ENCODE data around the gene GLI1.

Gene GLI1

DNA sequence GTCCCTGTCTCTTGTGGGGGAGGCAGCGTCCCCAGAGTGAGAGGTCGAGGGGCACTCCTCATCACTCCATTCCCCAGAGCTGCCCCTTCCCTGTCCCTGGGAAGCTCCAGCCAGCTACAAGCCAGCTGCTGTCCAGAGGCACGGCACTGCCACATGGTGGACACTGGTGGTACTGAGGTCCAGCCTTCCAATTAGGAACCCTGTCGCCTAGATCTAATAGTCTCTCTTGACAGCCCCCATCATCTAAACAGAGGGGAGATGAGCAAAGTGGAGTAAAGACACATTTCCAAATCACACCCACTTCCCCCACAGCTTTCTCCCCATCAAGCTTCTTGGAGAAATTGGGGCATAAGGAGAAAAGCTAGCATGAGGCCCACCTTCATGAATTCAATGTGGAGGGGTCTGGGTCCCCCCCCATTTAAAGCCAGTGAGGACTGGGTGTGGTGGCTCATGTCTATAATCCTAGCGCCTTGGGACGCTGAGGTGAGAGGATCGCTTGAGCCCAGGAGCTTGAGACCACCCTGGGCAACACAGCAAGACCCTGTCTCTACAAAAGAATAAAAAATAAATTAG is 6.6 kb upstream of the GLI1 start:
- Histone ChIP-seq H3K36me3 (ENCODE audit: control insufficient read depth, insufficient read depth, low read length) (no peaks in the 10 kb centered on the region), H3K4me1 (ENCODE audit: control insufficient read depth, insufficient read depth, low read length) (peaks cover 20% of the 10 kb centered on the region), H3K27ac (ENCODE audit: insufficient read depth, low read depth, low read length, poor library complexity, severe bottlenecking) (no peak overlapping the region), H3K27me3 (ENCODE audit: control insufficient read depth, insufficient read depth, low read length, poor library complexity, severe bottlenecking) (no peaks in the 10 kb centered on the region), H3K4me3 (ENCODE audit: insufficient read depth, low read depth, low read length) (no peak overlapping the region), H3K9me3 (ENCODE audit: control insufficient read depth, low read length) (no peaks in the 10 kb centered on the region)
- WGBS, 2 experiments, result 39 to 44% methylated on average over 6 to 7 of the region's 7 CpGs

DNA sequence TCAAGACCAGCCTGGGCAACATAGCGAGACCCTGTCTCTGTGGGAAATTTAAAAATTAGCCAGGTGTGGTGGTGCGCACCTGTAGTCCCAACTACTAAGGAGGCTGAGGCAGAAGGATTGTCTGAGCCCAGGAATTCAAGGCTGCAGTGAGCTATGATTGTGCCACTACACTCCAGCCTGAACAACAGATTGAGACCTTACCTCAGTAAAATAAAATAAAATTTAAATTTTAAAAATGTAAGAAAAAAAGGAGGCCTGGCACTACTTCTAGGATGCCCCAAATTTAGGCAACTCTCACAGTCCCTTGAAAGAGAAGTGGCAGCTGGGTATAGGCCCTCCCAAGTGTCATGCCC is 5.4 kb upstream of the GLI1 start:
- 93 to 98% methylated on average over 2 of the region's 2 CpGs for WGBS, 2 experiments

DNA sequence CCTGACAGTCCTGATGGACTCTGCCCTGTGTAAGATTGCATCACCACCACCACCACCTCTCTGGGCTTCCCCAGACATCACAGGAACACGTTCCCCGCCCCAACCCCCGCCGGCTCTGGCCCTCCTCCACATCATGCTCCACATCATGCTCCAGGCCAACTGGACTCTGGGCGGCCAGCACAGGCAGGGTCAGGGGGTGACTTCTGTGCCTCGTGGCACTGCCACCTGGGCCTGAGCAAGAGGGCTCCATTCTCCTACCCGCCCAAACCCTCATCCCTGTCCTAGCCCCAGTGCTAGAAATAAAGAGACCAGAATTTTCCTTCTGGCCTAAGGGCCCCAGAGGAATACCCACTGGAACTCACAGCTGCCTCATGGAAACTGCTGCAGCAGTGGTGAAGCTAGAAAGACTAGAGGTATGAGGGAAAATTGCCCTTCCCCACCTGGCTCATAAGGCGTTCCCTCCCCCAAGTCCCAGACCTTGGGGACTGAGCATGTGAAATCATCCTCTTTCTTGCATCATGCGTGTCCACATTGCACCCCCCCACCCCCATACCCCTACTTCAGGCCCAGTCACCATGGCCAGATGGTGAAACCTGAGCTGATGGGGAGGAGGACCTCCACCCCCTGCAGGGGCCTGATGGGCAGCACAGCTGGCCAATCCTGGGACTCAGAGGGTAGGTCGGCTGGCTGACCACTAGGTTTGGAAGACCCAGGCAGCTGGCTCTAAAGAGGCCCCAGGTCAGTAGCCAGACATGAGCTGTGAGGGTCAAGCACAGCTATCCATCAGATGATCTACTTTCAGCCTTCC is 4.8 kb upstream of the GLI1 start, which contains the start of gene INHBE:
Gene INHBE (plus strand): TSS at position 742 of the 808 bp plus-strand sequence. CDS start 230 bp downstream, outside the sequence.
- 53 to 56% methylated on average over 10 of the region's 10 CpGs for WGBS, 2 experiments
- H3K4me1 ChIP-seq (ENCODE audit: control insufficient read depth, insufficient read depth, low read length), result peaks cover 25% of the 10 kb centered on the region
- peak within 1 kb of the TSS; percentile 93 for H3K27ac ChIP-seq (ENCODE audit: insufficient read depth, low read depth, low read length, poor library complexity, severe bottlenecking)
- H3K9me3 ChIP-seq (ENCODE audit: control insufficient read depth, low read length), result no peaks in the 10 kb centered on the region
- H3K36me3 ChIP-seq (ENCODE audit: control insufficient read depth, insufficient read depth, low read length), result no peaks in the 10 kb centered on the region
- no peaks in the 10 kb centered on the region for H3K27me3 ChIP-seq (ENCODE audit: control insufficient read depth, insufficient read depth, low read length, poor library complexity, severe bottlenecking)
- no peak within 1 kb of the TSS for H3K4me3 ChIP-seq (ENCODE audit: insufficient read depth, low read depth, low read length)

More for the DNA sequence above, 5.4 kb upstream of the GLI1 start:
- Histone ChIP-seq H3K4me3 (ENCODE audit: insufficient read depth, low read depth, low read length) (no peak overlapping the region), H3K9me3 (ENCODE audit: control insufficient read depth, low read length) (no peaks in the 10 kb centered on the region), H3K36me3 (ENCODE audit: control insufficient read depth, insufficient read depth, low read length) (no peaks in the 10 kb centered on the region), H3K27me3 (ENCODE audit: control insufficient read depth, insufficient read depth, low read length, poor library complexity, severe bottlenecking) (no peaks in the 10 kb centered on the region), H3K27ac (ENCODE audit: insufficient read depth, low read depth, low read length, poor library complexity, severe bottlenecking) (no peak overlapping the region), H3K4me1 (ENCODE audit: control insufficient read depth, insufficient read depth, low read length) (peaks cover 25% of the 10 kb centered on the region)

DNA sequence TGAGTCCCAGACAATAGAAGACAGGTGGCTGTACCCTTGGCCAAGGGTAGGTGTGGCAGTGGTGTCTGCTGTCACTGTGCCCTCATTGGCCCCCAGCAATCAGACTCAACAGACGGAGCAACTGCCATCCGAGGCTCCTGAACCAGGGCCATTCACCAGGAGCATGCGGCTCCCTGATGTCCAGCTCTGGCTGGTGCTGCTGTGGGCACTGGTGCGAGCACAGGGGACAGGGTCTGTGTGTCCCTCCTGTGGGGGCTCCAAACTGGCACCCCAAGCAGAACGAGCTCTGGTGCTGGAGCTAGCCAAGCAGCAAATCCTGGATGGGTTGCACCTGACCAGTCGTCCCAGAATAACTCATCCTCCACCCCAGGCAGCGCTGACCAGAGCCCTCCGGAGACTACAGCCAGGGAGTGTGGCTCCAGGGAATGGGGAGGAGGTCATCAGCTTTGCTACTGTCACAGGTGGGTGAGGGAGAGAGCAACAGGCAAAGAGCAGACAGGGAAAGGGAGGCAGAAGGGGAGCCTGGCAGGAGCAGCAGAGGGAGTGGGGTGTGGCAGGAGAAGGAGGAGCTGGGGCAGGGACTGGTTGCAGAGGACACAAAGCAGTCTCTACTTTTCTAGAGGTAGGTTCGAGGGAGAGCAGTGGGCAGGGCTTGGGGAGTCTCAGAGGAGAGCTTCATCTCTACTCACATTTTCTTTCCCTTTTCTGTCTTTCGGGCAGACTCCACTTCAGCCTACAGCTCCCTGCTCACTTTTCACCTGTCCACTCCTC is 4.0 kb upstream of the GLI1 start:
- Histone ChIP-seq H3K27ac (ENCODE audit: insufficient read depth, low read depth, low read length, poor library complexity, severe bottlenecking) (no peak overlapping the region), H3K9me3 (ENCODE audit: control insufficient read depth, low read length) (no peaks in the 10 kb centered on the region), H3K4me1 (ENCODE audit: control insufficient read depth, insufficient read depth, low read length) (peaks cover 29% of the 10 kb centered on the region), H3K36me3 (ENCODE audit: control insufficient read depth, insufficient read depth, low read length) (no peaks in the 10 kb centered on the region), H3K27me3 (ENCODE audit: control insufficient read depth, insufficient read depth, low read length, poor library complexity, severe bottlenecking) (peaks cover 6% of the 10 kb centered on the region), H3K4me3 (ENCODE audit: insufficient read depth, low read depth, low read length) (no peak overlapping the region)
- WGBS, 2 experiments, result 69 to 72% methylated on average over 10 of the region's 10 CpGs

DNA sequence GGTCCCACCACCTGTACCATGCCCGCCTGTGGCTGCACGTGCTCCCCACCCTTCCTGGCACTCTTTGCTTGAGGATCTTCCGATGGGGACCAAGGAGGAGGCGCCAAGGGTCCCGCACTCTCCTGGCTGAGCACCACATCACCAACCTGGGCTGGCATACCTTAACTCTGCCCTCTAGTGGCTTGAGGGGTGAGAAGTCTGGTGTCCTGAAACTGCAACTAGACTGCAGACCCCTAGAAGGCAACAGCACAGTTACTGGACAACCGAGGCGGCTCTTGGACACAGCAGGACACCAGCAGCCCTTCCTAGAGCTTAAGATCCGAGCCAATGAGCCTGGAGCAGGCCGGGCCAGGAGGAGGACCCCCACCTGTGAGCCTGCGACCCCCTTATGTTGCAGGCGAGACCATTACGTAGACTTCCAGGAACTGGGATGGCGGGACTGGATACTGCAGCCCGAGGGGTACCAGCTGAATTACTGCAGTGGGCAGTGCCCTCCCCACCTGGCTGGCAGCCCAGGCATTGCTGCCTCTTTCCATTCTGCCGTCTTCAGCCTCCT is 3.4 kb upstream of the GLI1 start:
- 52 to 53% methylated on average over 15 of the region's 15 CpGs for WGBS, 2 experiments
- H3K27me3 ChIP-seq (ENCODE audit: control insufficient read depth, insufficient read depth, low read length, poor library complexity, severe bottlenecking), result peaks cover 12% of the 10 kb centered on the region
- no peaks in the 10 kb centered on the region for H3K36me3 ChIP-seq (ENCODE audit: control insufficient read depth, insufficient read depth, low read length)
- no peak overlapping the region for H3K27ac ChIP-seq (ENCODE audit: insufficient read depth, low read depth, low read length, poor library complexity, severe bottlenecking)
- no peak overlapping the region for H3K4me3 ChIP-seq (ENCODE audit: insufficient read depth, low read depth, low read length)
- no peaks in the 10 kb centered on the region for H3K9me3 ChIP-seq (ENCODE audit: control insufficient read depth, low read length)
- H3K4me1 ChIP-seq (ENCODE audit: control insufficient read depth, insufficient read depth, low read length), result peaks cover 35% of the 10 kb centered on the region

DNA sequence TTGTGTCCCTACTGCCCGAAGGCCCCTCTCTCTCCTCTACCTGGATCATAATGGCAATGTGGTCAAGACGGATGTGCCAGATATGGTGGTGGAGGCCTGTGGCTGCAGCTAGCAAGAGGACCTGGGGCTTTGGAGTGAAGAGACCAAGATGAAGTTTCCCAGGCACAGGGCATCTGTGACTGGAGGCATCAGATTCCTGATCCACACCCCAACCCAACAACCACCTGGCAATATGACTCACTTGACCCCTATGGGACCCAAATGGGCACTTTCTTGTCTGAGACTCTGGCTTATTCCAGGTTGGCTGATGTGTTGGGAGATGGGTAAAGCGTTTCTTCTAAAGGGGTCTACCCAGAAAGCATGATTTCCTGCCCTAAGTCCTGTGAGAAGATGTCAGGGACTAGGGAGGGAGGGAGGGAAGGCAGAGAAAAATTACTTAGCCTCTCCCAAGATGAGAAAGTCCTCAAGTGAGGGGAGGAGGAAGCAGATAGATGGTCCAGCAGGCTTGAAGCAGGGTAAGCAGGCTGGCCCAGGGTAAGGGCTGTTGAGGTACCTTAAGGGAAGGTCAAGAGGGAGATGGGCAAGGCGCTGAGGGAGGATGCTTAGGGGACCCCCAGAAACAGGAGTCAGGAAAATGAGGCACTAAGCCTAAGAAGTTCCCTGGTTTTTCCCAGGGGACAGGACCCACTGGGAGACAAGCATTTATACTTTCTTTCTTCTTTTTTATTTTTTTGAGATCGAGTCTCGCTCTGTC is 2.7 kb upstream of the GLI1 start:
- H3K9me3 ChIP-seq (ENCODE audit: control insufficient read depth, low read length), result no peaks in the 10 kb centered on the region

DNA sequence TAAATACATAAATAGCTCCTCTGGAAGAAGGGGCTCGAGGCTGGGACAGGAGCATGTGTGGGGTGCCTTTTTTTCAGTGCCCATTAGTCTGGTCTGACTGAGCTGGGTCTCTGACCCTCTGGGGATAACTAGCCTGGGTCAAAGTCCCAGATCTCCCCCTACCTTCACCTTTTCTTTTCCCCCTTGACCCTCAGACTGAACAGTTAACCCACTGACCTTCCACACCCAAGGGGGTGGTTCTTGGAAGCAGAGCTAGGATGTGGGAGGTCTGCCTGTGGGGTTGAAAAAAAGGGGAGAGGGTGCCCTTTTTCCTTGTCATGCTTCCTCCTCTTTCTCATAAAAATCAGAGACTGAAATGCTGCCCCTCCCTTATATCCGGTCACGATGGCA is 925 bp upstream of the GLI1 start:
- Histone ChIP-seq H3K4me1 (ENCODE audit: control insufficient read depth, insufficient read depth, low read length) (peaks cover 36% of the 10 kb centered on the region), H3K27ac (ENCODE audit: insufficient read depth, low read depth, low read length, poor library complexity, severe bottlenecking) (no peak overlapping the region), H3K9me3 (ENCODE audit: control insufficient read depth, low read length) (no peaks in the 10 kb centered on the region), H3K4me3 (ENCODE audit: insufficient read depth, low read depth, low read length) (peak overlapping the region; percentile 48), H3K27me3 (ENCODE audit: control insufficient read depth, insufficient read depth, low read length, poor library complexity, severe bottlenecking) (peaks cover 21% of the 10 kb centered on the region), H3K36me3 (ENCODE audit: control insufficient read depth, insufficient read depth, low read length) (no peaks in the 10 kb centered on the region)
- 25 to 32% methylated on average over 3 of the region's 3 CpGs for WGBS, 2 experiments

More for the DNA sequence above, 2.7 kb upstream of the GLI1 start:
- Histone ChIP-seq H3K27me3 (ENCODE audit: control insufficient read depth, insufficient read depth, low read length, poor library complexity, severe bottlenecking) (peaks cover 19% of the 10 kb centered on the region), H3K4me1 (ENCODE audit: control insufficient read depth, insufficient read depth, low read length) (peaks cover 42% of the 10 kb centered on the region), H3K4me3 (ENCODE audit: insufficient read depth, low read depth, low read length) (no peak overlapping the region), H3K27ac (ENCODE audit: insufficient read depth, low read depth, low read length, poor library complexity, severe bottlenecking) (no peak overlapping the region), H3K36me3 (ENCODE audit: control insufficient read depth, insufficient read depth, low read length) (no peaks in the 10 kb centered on the region)
- 91 to 92% methylated on average over 6 of the region's 6 CpGs for WGBS, 2 experiments

DNA sequence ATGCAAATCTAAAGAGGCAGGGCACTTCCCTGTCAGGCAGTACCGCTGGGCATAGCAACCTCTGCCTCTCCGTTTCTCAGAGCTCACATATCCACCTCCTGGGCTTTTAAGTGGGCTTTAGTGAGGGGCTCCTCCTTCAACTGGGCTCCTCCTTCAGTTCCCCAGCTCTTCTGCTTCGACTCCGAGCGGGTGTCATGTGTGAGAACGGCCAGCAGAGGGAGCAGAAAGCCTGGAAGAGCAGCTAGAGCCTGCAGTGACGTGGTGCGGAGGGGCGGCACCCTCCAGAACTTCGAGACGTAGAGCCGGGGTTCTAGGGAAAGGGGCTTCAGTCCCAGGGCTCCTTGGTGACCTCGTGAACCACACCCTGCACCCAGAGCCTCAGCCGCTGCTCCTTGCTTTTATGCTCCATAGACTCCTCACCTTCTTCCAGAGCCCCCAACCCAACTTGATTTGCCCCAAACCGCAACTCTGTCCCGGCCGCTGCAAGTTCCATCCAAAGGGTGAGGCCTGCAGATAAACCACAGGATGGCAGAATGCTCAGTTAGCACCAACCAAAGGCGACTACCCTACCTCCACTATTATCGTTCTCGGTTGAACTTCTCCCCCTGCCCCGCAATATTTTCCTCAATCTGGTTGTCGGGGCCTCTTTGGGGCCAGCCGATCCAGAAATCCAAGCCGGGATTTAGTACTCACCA is 383 bp upstream of the GLI1 start:
- Histone ChIP-seq H3K27me3 (ENCODE audit: control insufficient read depth, insufficient read depth, low read length, poor library complexity, severe bottlenecking) (peaks cover 21% of the 10 kb centered on the region), H3K9me3 (ENCODE audit: control insufficient read depth, low read length) (no peaks in the 10 kb centered on the region), H3K4me1 (ENCODE audit: control insufficient read depth, insufficient read depth, low read length) (peaks cover 36% of the 10 kb centered on the region), H3K27ac (ENCODE audit: insufficient read depth, low read depth, low read length, poor library complexity, severe bottlenecking) (no peak overlapping the region), H3K4me3 (ENCODE audit: insufficient read depth, low read depth, low read length) (peak overlapping the region; percentile 48), H3K36me3 (ENCODE audit: control insufficient read depth, insufficient read depth, low read length) (no peaks in the 10 kb centered on the region)
- 0 to 1% methylated on average over 24 of the region's 24 CpGs for WGBS, 2 experiments

DNA sequence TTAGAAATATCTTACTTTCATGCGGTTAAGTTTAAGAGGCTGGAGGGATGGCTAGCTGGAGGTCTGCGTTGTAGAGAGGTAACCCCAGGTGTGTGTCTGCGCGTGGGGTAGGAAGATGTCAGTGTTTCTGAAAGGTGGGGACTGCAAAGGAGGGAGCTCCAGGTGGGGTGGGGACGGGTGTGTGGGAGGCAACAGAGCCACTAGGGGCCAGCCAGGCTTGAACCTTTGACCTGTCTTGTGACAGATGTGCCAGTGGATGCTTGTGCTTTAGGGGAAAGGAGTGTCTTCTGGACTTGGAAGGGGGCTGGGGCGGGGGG is 841 bp downstream of the GLI1 start:
- Histone ChIP-seq H3K36me3 (ENCODE audit: control insufficient read depth, insufficient read depth, low read length) (no peaks in the 10 kb centered on the region), H3K4me3 (ENCODE audit: insufficient read depth, low read depth, low read length) (no peak overlapping the region), H3K27ac (ENCODE audit: insufficient read depth, low read depth, low read length, poor library complexity, severe bottlenecking) (no peak overlapping the region), H3K4me1 (ENCODE audit: control insufficient read depth, insufficient read depth, low read length) (peaks cover 27% of the 10 kb centered on the region), H3K9me3 (ENCODE audit: control insufficient read depth, low read length) (no peaks in the 10 kb centered on the region), H3K27me3 (ENCODE audit: control insufficient read depth, insufficient read depth, low read length, poor library complexity, severe bottlenecking) (peaks cover 21% of the 10 kb centered on the region)
- WGBS, 2 experiments, result 1 to 2% methylated on average over 6 of the region's 6 CpGs

Data from ectodermal cell (in vitro differentiated cells).